Hepatocyte (in vitro differentiated cells): Measurements from ENCODE around the gene SLC12A7.

Source experiments
- CTCF ChIP-seq: fragments of 200-600 bp; sonication (generic); IDR thresholded peaks from 2 replicates; pipeline ENCODE4 v1.5.1; 2016; ENCODE audit warnings: antibody characterized with exemption, mild to moderate bottlenecking; ENCODE audit not compliant: poor library complexity
- EZH2 ChIP-seq: fragments of 200-600 bp; sonication (generic); IDR thresholded peaks from 2 replicates; pipeline ENCODE4 v1.6.1; 2016; ENCODE audit warnings: antibody characterized with exemption, mild to moderate bottlenecking, borderline replicate concordance
- EZH2phosphoT487 ChIP-seq: fragments of 200-600 bp; sonication (generic); IDR thresholded peaks from one replicate; pipeline ENCODE4 v1.6.1; 2018; ENCODE audit warnings: antibody characterized with exemption, mild to moderate bottlenecking, low read depth, moderate library complexity; ENCODE audit not compliant: unreplicated experiment, severe bottlenecking

- TF ChIP-seq CTCF (no peak), EZH2phosphoT487 (no peak), EZH2 (no peak)
Measured at GRCh38 chr5:1065891-1066650, 45.8 kb downstream of the SLC12A7 start.
